GM21367 (cell line): Measurements from ENCODE around the gene NOL9.

Experiments used
- ATAC-seq: cut with Tn5 transposase; IDR thresholded peaks from one replicate; pipeline ENCODE4 v1.9.1; 2021; ENCODE audit not compliant: unreplicated experiment

The NOL9 gene

GRCh38 chr1:6526316-6526715 lies 28.0 kb downstream of the NOL9 start:
- ATAC-seq, result no peak

- ATAC-seq, result no peak
Measured at GRCh38 chr1:6523566-6523965, 30.7 kb downstream of the NOL9 start.

DNA sequence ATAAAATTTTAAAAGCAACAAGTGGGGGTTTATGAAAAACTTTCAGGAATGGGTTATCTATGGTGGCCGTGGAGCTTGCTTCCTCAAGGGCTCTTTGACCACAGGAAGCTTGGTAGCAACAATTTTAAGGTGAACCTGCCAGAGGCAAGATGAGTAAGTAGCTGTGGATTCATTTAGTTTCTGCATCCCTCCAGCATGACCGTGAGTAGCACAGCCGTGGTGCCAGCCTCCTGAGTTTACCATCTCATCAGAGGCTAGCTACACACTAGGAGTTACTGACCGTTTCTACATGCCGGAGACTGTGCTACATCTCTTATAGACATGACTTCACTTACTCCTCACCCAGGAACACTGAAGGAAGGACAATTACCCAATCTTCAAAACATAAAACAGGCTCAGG lies 32.8 kb downstream of the NOL9 start:
- no peak for ATAC-seq

DNA sequence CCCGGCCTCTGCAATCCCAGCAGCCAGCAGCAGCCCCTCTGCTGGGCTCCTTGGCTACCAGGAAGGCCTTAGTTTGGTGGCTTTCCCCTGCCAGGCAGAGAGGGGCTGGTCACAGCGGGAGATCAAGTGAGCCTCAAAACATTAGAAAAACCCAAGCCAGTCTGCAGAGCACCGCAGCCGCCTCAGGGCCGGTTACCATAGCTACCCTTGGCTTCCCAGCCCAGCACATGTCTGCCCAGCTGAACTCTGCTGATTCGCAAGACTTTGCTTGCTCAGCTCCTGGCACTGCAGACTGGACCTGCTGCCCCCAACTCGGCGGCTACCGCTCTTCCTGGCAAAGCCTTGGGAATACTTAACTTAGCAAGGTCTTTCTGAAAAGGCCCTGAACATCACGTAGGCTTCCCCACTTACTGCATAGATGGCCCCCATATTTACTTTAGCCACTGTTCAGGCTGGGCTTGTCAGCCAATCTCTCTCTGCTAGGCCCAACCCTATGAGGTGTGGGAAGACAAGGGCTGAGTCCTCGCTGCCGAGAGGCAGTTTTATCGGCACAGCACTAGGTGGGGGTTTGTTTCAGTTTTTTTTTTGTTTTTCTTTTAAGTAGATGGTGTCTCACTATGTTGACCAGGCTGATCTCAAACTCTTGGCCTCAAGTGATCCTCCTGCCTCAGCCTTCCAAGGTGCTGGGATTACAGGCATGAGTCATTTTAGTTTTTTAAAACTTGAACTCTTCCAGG lies 34.2 kb downstream of the NOL9 start:
- no peak for ATAC-seq

- ATAC-seq, result no peak
Measured at GRCh38 chr1:6519491-6519934, 34.8 kb downstream of the NOL9 start.

DNA sequence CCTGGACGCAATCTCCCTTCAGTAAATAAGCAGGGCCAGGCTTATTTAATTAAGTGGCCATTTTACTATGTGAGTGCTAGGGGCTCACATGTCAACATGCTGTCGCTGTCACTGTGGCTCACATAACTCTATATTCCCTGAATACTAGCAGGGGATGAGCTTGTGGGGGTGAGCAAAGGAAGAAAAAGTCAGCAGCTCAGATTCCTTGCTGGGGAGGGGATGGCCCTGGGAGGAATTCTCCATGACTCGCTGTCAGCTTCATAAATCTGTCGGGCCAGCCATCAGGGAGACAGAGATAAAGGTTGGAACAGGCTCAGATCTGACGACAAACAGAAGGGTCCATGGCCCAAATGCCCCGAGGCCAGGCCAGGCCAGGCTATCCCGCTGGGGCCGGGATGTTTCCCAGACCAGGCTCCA lies 36.9 kb downstream of the NOL9 start:
- no peak for ATAC-seq

DNA sequence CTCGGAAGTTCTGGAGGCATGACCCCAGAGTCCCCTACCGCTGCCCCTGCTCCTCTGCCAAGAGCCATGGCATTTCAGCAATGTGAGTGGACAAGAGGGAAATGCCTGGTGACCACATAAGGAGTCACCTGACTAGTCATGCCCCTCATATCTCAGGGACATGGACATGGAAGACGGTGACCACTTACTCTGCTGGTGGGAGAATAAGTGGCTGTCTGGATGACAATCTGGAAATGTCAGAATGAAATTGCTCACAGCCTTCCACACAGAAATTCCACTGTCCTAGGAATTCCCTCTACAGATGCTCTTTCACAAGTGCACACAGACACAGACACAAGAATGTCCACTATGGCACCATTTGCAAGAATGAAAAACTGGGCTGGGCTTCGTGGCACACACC lies 38.5 kb downstream of the NOL9 start:
- no peak for ATAC-seq

GRCh38 chr1:6513320-6513801 lies 41.0 kb downstream of the NOL9 start:
- no peak for ATAC-seq

- ATAC-seq, result no peak
Measured at GRCh38 chr1:6512908-6513280, 41.4 kb downstream of the NOL9 start.

DNA sequence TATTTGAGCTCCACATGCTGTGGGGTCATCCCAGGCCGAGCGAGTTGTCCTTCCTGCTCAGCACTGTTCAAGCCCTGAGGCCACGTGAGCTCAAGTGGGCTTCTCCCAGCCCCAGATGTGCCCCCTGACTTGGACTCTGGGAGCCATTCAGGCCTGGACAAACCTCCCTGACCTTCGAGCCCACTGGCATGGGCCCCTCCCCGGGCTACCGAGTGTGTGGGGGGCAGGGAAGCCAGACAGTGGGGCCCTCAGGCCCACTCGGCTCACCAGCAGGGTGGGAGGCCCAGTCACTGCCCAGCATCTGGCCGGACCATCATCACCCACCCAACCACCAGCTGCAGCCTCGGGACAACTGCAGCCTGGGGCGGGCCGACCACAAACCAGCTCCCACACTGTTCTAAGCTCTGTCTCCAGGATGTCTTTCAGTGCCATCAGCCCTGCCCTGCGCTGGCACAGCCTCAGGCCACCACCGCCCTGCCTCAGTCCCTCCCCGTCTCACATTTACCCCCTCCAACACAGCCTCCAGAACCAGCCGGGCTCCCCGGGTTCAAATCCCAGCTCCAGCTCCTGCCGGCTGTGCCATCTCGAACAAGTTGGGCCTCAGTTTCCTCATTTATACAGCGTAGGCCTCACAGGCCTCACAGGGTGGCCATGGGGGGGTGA lies 41.9 kb downstream of the NOL9 start:
- ATAC-seq, result no peak

DNA sequence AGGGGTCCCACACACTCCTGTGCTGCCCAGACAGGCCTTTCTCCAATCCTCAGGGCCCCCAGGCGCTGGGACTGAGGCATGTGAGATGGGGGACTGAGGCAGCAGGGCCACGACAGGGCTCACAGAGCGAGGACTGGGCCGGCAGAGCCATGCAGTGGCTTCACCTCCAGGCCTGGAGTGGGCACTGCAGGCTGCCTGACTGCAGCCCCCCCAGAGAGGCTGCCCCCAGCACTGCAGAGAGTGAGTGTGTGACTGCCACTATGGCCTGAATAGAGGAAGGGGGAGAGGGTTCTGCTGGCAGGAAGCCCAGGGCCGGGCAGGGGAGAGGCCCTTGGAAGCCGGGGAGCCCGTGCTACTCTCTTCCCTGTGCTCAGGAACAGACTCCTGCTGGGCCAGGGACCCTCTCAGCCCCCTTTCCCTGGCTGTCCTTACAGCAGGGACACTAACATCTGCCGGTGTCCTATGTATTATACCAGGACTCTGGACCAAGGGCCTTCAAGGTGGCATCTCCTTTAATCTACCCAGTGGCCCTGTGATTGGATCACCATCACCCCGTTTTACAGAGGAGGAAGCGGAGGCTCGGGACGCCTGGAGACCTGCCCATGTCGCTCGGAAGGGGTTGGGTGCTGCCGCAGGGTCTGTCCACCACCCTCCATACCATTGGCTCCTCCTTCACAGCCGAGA lies 42.6 kb downstream of the NOL9 start:
- ATAC-seq, result no peak

- no peak for ATAC-seq
Measured at GRCh38 chr1:6511056-6511455, 43.3 kb downstream of the NOL9 start.

DNA sequence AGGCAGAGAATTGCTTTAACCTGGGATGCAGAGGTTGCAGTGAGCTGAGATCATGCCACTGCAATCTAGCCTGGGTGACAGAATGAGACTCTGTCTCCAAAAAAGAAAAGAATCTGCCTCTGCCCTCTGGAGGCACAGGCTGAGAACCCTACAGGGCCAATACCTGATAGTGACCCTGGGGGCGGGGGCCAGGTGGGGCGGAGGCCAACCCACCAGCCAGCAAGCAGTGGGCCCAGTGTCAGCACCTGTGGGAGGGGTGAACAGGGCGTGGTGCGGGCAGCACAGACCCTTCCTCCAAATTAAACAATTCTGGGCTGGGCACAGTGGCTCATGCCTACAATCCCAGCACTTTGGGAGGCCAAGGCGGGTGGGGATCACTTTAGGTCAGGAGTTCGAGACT lies 43.8 kb downstream of the NOL9 start:
- no peak for ATAC-seq

DNA sequence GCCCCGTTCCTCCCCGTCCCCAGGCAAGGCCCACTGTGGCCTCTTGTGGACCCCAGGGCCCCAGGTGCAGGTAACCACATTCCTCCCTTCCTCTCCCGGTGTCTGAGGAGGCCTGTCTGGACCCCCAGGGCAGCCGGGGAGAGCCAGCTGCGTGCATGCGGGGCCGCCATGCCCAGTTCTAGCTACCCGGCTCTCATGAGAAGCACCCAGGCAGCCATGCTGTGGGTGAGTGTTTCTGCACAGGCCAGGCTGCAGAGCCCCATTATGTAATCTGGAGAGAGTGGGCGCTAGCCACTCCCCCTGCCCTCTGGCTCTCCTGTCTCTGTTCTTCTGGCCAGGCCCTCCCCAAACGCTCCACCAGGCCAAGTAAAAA lies 44.4 kb downstream of the NOL9 start:
- ATAC-seq, result no peak

DNA sequence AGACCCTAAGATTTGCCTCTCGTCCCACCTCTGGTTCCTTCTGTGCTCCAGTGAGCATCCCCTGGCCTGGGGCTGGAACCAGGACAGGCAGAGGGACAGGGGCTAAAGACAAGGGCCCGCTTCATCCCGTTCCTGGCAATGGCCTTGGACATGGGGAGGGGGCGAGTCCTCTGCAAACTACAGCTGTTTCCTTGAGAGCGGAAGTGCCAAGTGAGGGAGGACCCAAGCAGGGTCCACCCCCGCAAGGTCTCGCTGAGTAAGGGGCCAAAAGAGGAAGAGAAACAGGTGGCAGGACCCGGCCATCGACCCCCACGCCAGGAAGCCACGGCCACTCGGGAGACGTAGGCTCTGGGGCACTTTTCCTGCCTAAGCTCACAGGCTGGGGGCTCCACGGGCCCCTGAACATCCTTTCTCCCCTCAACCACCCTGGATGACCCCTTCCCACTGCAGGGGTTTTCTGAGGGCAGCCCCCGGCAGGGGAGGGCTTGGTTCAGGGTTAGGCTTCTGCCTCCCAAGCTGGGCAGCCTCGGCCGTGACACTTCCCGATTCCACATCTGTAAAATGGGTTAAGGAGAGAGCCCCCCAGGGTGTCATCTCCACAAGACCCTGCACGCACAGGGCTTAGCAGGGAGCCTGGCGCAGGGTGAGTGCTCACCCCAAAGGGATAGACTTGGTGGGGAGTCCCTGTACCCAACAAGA lies 44.9 kb downstream of the NOL9 start:
- ATAC-seq, result no peak

DNA sequence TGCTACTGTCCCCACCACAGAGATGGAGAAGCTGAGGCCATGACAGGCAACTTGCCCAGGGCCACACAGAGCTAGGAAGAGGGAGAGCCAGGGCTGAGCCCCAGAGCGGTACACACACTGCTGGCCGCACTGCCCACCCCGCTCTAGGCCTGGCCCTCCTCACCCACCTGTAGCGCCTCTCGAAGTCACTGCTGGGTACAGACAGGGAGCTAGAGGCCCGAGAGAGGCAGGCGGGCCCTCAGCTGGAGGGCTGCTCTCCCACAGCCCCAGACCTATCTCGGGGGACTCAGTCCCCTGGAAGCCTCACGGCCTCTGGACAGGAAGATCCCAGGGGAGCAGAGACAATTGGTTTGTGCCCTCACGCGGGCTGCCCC lies 45.5 kb downstream of the NOL9 start:
- no peak for ATAC-seq

DNA sequence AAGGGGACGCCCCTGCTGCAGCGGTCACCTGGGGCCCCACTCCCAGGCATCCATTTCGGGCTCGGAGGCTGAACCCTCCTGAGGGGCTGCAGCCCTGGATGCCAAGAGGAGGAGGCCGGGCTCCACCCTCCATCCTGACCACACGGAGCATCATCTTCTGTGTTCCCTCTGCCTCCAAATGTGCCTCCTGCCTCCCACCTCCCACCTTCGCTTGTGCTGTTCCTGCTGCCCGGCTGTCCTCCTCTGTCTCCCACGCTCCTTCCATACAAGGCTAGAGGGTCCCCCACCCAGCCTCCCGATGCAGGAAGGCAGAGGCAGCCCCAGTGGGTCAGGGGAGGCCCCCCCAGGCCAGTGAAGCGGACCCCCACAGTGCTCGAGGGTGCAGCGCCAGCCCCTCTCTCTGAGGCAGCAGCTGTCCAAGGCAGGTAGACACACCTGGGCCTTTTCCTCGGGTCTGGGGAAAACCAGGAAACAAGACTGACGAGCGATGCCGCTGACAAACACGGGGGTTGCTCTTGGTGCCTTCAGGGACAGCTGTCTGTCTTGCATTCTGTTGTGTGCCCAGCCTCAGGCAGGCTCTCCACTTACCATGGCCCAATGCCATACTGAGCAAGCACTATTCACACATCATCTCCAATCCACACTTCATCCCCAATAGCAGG lies 46.0 kb downstream of the NOL9 start:
- no peak for ATAC-seq

GRCh38 chr1:6507461-6507911 lies 46.8 kb downstream of the NOL9 start:
- ATAC-seq, result no peak

- ATAC-seq, result no peak
Measured at GRCh38 chr1:6507037-6507428, 47.3 kb downstream of the NOL9 start.

- no peak for ATAC-seq
Measured at GRCh38 chr1:6506210-6507036, 47.9 kb downstream of the NOL9 start.
